ENCODE measurements around the gene RAB3D.

DNA sequence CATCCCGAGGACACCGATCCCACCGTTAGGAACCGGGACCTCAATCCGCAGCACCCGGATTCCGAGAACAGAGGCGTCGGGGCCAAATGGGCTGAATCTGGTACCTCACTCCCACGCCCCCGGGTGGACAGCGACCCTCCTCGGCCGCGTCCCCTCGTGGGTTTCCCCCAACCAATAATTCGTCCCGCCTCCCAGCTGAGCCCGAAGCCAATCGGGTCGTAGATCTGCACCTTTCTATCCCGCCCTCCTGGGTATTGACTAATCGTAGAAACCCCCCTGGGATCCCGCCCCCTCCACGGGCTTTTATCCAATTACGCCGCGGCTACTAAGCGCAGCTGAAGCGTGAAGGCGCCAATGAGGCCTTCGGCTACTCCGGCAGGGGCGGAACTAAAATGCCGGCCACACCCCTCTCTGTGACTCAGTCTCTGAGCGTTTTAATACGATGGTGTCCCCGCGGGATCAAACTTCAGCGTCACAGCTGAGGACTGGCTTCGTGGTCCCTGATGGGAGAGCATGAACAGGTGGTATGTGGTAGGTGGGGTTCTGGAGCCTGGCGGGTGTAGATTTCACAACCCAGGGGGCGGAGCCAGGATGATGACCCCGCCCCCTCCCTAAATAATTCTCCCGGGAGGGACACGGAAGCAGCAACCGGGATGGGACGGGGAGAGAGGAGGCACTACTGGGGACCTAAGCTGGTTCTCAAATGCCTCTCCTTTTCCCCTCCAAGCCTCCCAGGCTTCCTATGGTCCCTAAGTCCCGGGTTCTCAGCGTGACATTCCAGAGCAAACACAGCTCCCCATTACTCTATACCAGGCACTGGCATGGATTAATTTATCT is 6.9 kb upstream of the RAB3D start, which contains the start of the genes CCDC159 and TMEM205:
- TF ChIP-seq EZH2 (IDR thresholded peaks at IDR 0.05; ENCODE audit: insufficient read depth, poor library complexity, severe bottlenecking) (no peak), EZH2phosphoT487 (IDR thresholded peaks at IDR 0.05; ENCODE audit: insufficient read depth, low read depth) (no peak)
